ENCODE measurements around the gene MC3R. TPM values are rescaled to one million over a fixed set of nuclear protein-coding genes. Genes with fewer than 3 reads are reported as not detected.

MC3R gene
- total and polyA plus RNA-seq, 9 donors: not detected

Small RNAs within 50 kb of the gene (small RNA-seq; reads per million reads assigned to genes)
- not detected for gene RNA5SP487

Other genes starting within 250 kb of the MC3R start
- gene CBLN4, start 243.2 kb upstream of the MC3R start, total RNA-seq: 10 to 100 TPM in 1 of 7 donors, 1 to 10 TPM in 5, under 1 TPM in 1; 0.36 to 12.9 (median 3.6) TPM
- gene CBLN4, start 243.2 kb upstream of the MC3R start, polyA plus RNA-seq: 1 to 10 TPM in 1 of 2 donors, under 1 TPM in 1; 0.77 to 3.7 TPM
- 100 to 1,000 TPM in 5 of 7 donors, 10 to 100 TPM in 2; 61.5 to 135 (median 120) TPM for gene FAM210B, start 110.2 kb downstream of the MC3R start, total RNA-seq
- 100 to 1,000 TPM in 1 of 2 donors, 10 to 100 TPM in 1; 94.4 to 148 TPM for gene FAM210B, start 110.2 kb downstream of the MC3R start, polyA plus RNA-seq
- gene AURKA, start 143.5 kb downstream of the MC3R start, total RNA-seq: 1 to 10 TPM; 2.2 to 10.0 (median 3.5) TPM
- gene AURKA, start 143.5 kb downstream of the MC3R start, polyA plus RNA-seq: 1 to 10 TPM; 2.5 to 3.2 TPM
- gene CSTF1, start 143.9 kb downstream of the MC3R start, total RNA-seq: 10 to 100 TPM; 23.8 to 41.5 (median 31.8) TPM
- gene CSTF1, start 143.9 kb downstream of the MC3R start, polyA plus RNA-seq: 10 to 100 TPM; 15.5 to 40.7 TPM
- 1 to 10 TPM; 1.0 to 6.9 (median 2.5) TPM for gene CASS4, start 163.5 kb downstream of the MC3R start, total RNA-seq
- 1 to 10 TPM; 1.2 to 3.1 TPM for gene CASS4, start 163.5 kb downstream of the MC3R start, polyA plus RNA-seq
- gene RTF2, start 219.9 kb downstream of the MC3R start, total RNA-seq: 10 to 100 TPM; 32.3 to 91.0 (median 85.2) TPM
- 100 to 1,000 TPM in 1 of 2 donors, 10 to 100 TPM in 1; 90.7 to 128 TPM for gene RTF2, start 219.9 kb downstream of the MC3R start, polyA plus RNA-seq

Data from ovary (tissue), 9 donors.